HCT116 (cell line): ENCODE results near the gene TMEM139. TPM values are rescaled to one million over a fixed set of nuclear protein-coding genes. Genes with fewer than 3 reads are reported as not detected.

Experiments
- ATAC-seq: fragments of 200-7000 bp; cut with Tn5 transposase; 2 replicates; pipeline ENCODE4 v1.9.1; 2020; ENCODE audit warnings: mild to moderate bottlenecking, moderate library complexity
- BruUV-seq: library from RNA; stranded (reverse); fragments of 400-500 nt; replicated peaks from 2 replicates; lab custom pipeline; 2021; lab: Mats Ljungman, UMichigan
- CTCF ChIA-PET: fragments of 300-600 bp; sonication (Branson Sonifier 250); formaldehyde crosslinking; loops from one replicate; lab custom pipeline; 2021; ENCODE audit warnings: antibody characterized with exemption; lab: Charles Lee
- POLR2A ChIA-PET: fragments of 300-600, 350-600 bp; sonication (Branson Sonifier 250); formaldehyde crosslinking; loops from one replicate; lab custom pipeline; 2021; ENCODE audit warnings: antibody characterized with exemption; lab: Charles Lee
- RAD21 ChIA-PET, 2 experiments: fragments of 300-600 bp; sonication (Branson Sonifier 250); formaldehyde crosslinking; loops; one replicate each; lab custom pipeline; 2023; ENCODE audit warnings: low total read pairs in 2 of 2; ENCODE audit not compliant: uncharacterized antibody in 2 of 2, unreplicated experiment in 2 of 2, low non-redundant PET in 1 of 2; lab: Charles Lee
- DNase-seq: peaks from one replicate; pipeline ENCODE4 v3.0.0-alpha.2; 2010; ENCODE audit warnings: low read depth, low spot score
- H2AFZ ChIP-seq: fragments of 200-600 bp; shearing (Covaris generic), sonication (generic); 2 replicates; pipeline ENCODE4 v1.6.1; 2017; ENCODE audit warnings: low read depth, mixed run types, mixed read lengths, antibody characterized with exemption, low read length; ENCODE audit not compliant: poor library complexity, severe bottlenecking
- H3K27ac ChIP-seq: 2 replicates; pipeline ENCODE4 v1.5.1; 2012; ENCODE audit warnings: low read depth, low read length
- H3K27me3 ChIP-seq: fragments of 200-600 bp; sonication (generic); 2 replicates; pipeline ENCODE4 v1.6.1; 2016; ENCODE audit warnings: mixed run types, low read length, mixed read lengths; ENCODE audit not compliant: insufficient read depth
- H3K36me3 ChIP-seq, 2 experiments: fragments of 200-500 bp in 1 of 2; fragments of 200-600 bp in 1 of 2; sonication (Bioruptor generic) in 1 of 2; sonication (generic) in 1 of 2; 2 replicates each; pipeline versions ENCODE4 v1.5.1 to v1.6.1; 2014 to 2016; ENCODE audit warnings: low read length in 2 of 2, inconsistent platforms in 1 of 2, mixed read lengths in 1 of 2, mixed run types in 1 of 2; ENCODE audit not compliant: insufficient read depth in 2 of 2, control insufficient read depth in 1 of 2
- H3K4me1 ChIP-seq, 2 experiments: fragments of 200-600 bp in 1 of 2; sonication (generic) in 1 of 2; 2 replicates each; pipeline versions ENCODE4 v1.5.1 to v1.6.1; 2012 to 2017; ENCODE audit warnings: low read length in 2 of 2, inconsistent platforms in 1 of 2, mild to moderate bottlenecking in 1 of 2, mixed read lengths in 1 of 2, mixed run types in 1 of 2, moderate library complexity in 1 of 2; ENCODE audit not compliant: insufficient read depth in 2 of 2, control insufficient read depth in 1 of 2
- H3K4me2 ChIP-seq: fragments of 200-600 bp; sonication (generic); 2 replicates; pipeline ENCODE4 v1.6.1; 2017; ENCODE audit warnings: mixed run types, low read length, mixed read lengths
- H3K4me3 ChIP-seq, 2 experiments: fragments of 200-600 bp in 1 of 2; sonication (generic) in 1 of 2; replicated peaks in 1 of 2; 2 replicates each; pipeline ENCODE4 v1.5.1; 2011 to 2016; ENCODE audit warnings: low read length in 2 of 2, control low read depth in 1 of 2, low read depth in 1 of 2, mild to moderate bottlenecking in 1 of 2, mixed read lengths in 1 of 2, mixed run types in 1 of 2
- H3K79me2 ChIP-seq: fragments of 200-600 bp; sonication (generic); 2 replicates; pipeline ENCODE4 v1.6.1; 2017; ENCODE audit warnings: mild to moderate bottlenecking, mixed run types, low read length, moderate library complexity, mixed read lengths; ENCODE audit not compliant: insufficient read depth
- H3K9ac ChIP-seq: fragments of 200-600 bp; sonication (generic); 2 replicates; pipeline ENCODE4 v1.6.1; 2016; ENCODE audit warnings: low read length, mixed read lengths
- H3K9me2 ChIP-seq: fragments of 200-600 bp; sonication (generic), shearing (Covaris generic); 2 replicates; pipeline ENCODE4 v1.6.1; 2017; ENCODE audit warnings: mixed run types, mild to moderate bottlenecking, moderate library complexity; ENCODE audit not compliant: insufficient read depth
- H3K9me3 ChIP-seq, 2 experiments: fragments of 200-500 bp in 1 of 2; fragments of 200-600 bp in 1 of 2; sonication (Bioruptor generic) in 1 of 2; sonication (generic) in 1 of 2; 2 replicates each; pipeline ENCODE4 v1.6.1; 2014 to 2017; ENCODE audit warnings: low read length in 2 of 2, mixed read lengths in 2 of 2, inconsistent platforms in 1 of 2, low read depth in 1 of 2, mild to moderate bottlenecking in 1 of 2, mixed run types in 1 of 2, moderate library complexity in 1 of 2; ENCODE audit not compliant: control insufficient read depth in 1 of 2, insufficient read depth in 1 of 2
- H4K20me1 ChIP-seq: fragments of 200-600 bp; sonication (generic), shearing (Covaris generic); 2 replicates; pipeline ENCODE4 v1.6.1; 2017; ENCODE audit warnings: mixed run types, mild to moderate bottlenecking, moderate library complexity; ENCODE audit not compliant: insufficient read depth
- CEBPB ChIP-seq: IDR thresholded peaks from 2 replicates; pipeline ENCODE4 v1.6.1; 2012; ENCODE audit warnings: low read depth
- EZH2 ChIP-seq: fragments of 200-600 bp; sonication (generic); IDR thresholded peaks from 2 replicates; pipeline ENCODE4 v1.6.1; 2017; ENCODE audit warnings: antibody characterized with exemption, mixed run types
- EZH2phosphoT487 ChIP-seq: fragments of 200-600 bp; IDR thresholded peaks from 2 replicates; pipeline ENCODE4 v1.6.1; 2018; ENCODE audit warnings: antibody characterized with exemption, borderline replicate concordance
- JUND ChIP-seq: IDR thresholded peaks from 2 replicates; pipeline ENCODE4 v1.6.1; 2012
- MAX ChIP-seq: IDR thresholded peaks from 2 replicates; pipeline ENCODE4 v1.6.1; 2012
- POLR2A ChIP-seq: IDR thresholded peaks from 2 replicates; pipeline ENCODE4 v1.7.0; 2011; ENCODE audit warnings: borderline replicate concordance; ENCODE audit not compliant: insufficient read depth, insufficient read length; ENCODE audit errors: extremely low read depth
- POLR2AphosphoS5 ChIP-seq: IDR thresholded peaks from 2 replicates; pipeline ENCODE4 v1.6.1; 2011; ENCODE audit warnings: mild to moderate bottlenecking, low read depth, low read length, moderate library complexity
- REST ChIP-seq: IDR thresholded peaks from 2 replicates; pipeline ENCODE4 v1.6.1; 2012; ENCODE audit warnings: low read depth
- SIN3A ChIP-seq: IDR thresholded peaks from 2 replicates; pipeline ENCODE4 v1.6.1; 2012; ENCODE audit warnings: low read depth
- SP1 ChIP-seq: IDR thresholded peaks from 2 replicates; pipeline ENCODE4 v1.6.1; 2012; ENCODE audit warnings: low read depth
- SRF ChIP-seq: IDR thresholded peaks from 2 replicates; pipeline ENCODE4 v1.6.1; 2012; ENCODE audit warnings: low read depth
- TCF7L2 ChIP-seq: IDR thresholded peaks from 2 replicates; pipeline ENCODE4 v1.7.0; 2011; ENCODE audit warnings: borderline replicate concordance, inconsistent platforms; ENCODE audit not compliant: insufficient read depth, insufficient read length; ENCODE audit errors: extremely low read depth
- YY1 ChIP-seq: IDR thresholded peaks from 2 replicates; pipeline ENCODE4 v1.6.1; 2011; ENCODE audit warnings: low read length, low read depth, moderate library complexity, mild to moderate bottlenecking; ENCODE audit not compliant: insufficient replicate concordance; ENCODE audit errors: extremely low read depth
- intact Hi-C: fragments of 100-400 bp; cut with micrococcal nuclease; formaldehyde crosslinking; loops from 2 replicates; pipeline ENCODE4 v1.10.0; 2022
- total RNA-seq: library from RNA; stranded (reverse); gene quantifications from one replicate; pipeline ENCODE4 v1.2.1, GENCODE V29; 2021; ENCODE audit not compliant: unreplicated experiment

TMEM139 gene
- total RNA-seq, 1 experiment from 2014 or later: 9.9 TPM

GRCh38 chr7:143318661-143319060 lies 33.9 kb downstream of the TMEM139 start:
- no peaks in the 10 kb centered on the region for H3K79me2 ChIP-seq
- intact Hi-C loops: no loop called here
- no peak overlapping the region for H3K9ac ChIP-seq
- no peak overlapping the region for H3K4me2 ChIP-seq
- no peaks in the 10 kb centered on the region for H4K20me1 ChIP-seq
- no peak overlapping the region for H2AFZ ChIP-seq
- no peaks in the 10 kb centered on the region for H3K4me1 ChIP-seq
- H3K27me3 ChIP-seq: no peaks in the 10 kb centered on the region
- ATAC-seq: no peak
- CTCF ChIA-PET: no interaction called here
- no peak overlapping the region for H3K4me3 ChIP-seq
- TF ChIP-seq SP1 (no peak), TCF7L2 (no peak), REST (no peak)
- TF ChIP-seq, all 23 proteins: peak for 0
- Histone ChIP-seq H3K27ac (no peak overlapping the region), H3K36me3 (no peaks in the 10 kb centered on the region), H3K9me3 (no peaks in the 10 kb centered on the region), H3K9me2 (no peaks in the 10 kb centered on the region)
- POLR2A ChIA-PET: no interaction called here
- RAD21 ChIA-PET: no interaction called here
- no peak for DNase-seq
- no TSS peak for BruUV-seq

GRCh38 chr7:143320620-143321019 lies 35.9 kb downstream of the TMEM139 start:
- H2AFZ ChIP-seq: no peak overlapping the region
- H3K9me2 ChIP-seq: no peaks in the 10 kb centered on the region
- no peak overlapping the region for H3K9ac ChIP-seq
- no peaks in the 10 kb centered on the region for H4K20me1 ChIP-seq
- no peak overlapping the region for H3K4me2 ChIP-seq
- ChIA-PET RAD21 (no interaction called here), POLR2A (no interaction called here), CTCF (no interaction called here)
- no TSS peak for BruUV-seq
- ATAC-seq: no peak
- no peaks in the 10 kb centered on the region for H3K79me2 ChIP-seq
- H3K36me3 ChIP-seq: no peaks in the 10 kb centered on the region
- no peaks in the 10 kb centered on the region for H3K9me3 ChIP-seq
- H3K27ac ChIP-seq: no peak overlapping the region
- TF ChIP-seq CEBPB: no peak
- no peak for TF ChIP-seq JUND
- no peak for TF ChIP-seq TCF7L2
- TF ChIP-seq YY1: no peak
- TF ChIP-seq SIN3A: no peak
- no peak for TF ChIP-seq MAX
- no peak for TF ChIP-seq SRF
- no peak for TF ChIP-seq POLR2A
- no peak for TF ChIP-seq EZH2phosphoT487
- no peak for TF ChIP-seq POLR2AphosphoS5
- no peak for TF ChIP-seq EZH2
- no peaks in the 10 kb centered on the region for H3K4me1 ChIP-seq
- intact Hi-C loops: loop anchor here (2.0 kb wide), 2 partner anchors 52 to 88 kb away; partner anchors contain the start of gene EPHA1
- H3K27me3 ChIP-seq: no peaks in the 10 kb centered on the region
- no peak for DNase-seq
- no peak overlapping the region for H3K4me3 ChIP-seq
